SK-N-SH (cell line): ENCODE data around the gene FAM131C. TPM values are rescaled to one million over a fixed set of nuclear protein-coding genes. Genes with fewer than 3 reads are reported as not detected.

Experiments
- CTCF ChIA-PET: fragments of 300-600, 350-600 bp; formaldehyde crosslinking; extraction: SDS; loops from one replicate; lab custom pipeline; 2021; lab: Yijun Ruan, JAX
- POLR2A ChIA-PET: fragments of 350-600 bp; sonication (Branson Sonifier 250); formaldehyde crosslinking; extraction: SDS; loops from one replicate; lab custom pipeline; 2020; ENCODE audit warnings: antibody characterized with exemption, inconsistent platforms; lab: Yijun Ruan, JAX
- DNase-seq: peaks from one replicate; pipeline ENCODE4 v3.0.0; 2012
- H2AFZ ChIP-seq: fragments of 200-600 bp; sonication (generic); 2 replicates; pipeline ENCODE4 v1.8.1; 2016; ENCODE audit warnings: antibody characterized with exemption, mild to moderate bottlenecking, low read depth
- H3F3A ChIP-seq: fragments of 200-600 bp; sonication (generic); replicated peaks from 2 replicates; pipeline ENCODE3; 2016; ENCODE audit warnings: antibody characterized with exemption, mild to moderate bottlenecking; ENCODE audit not compliant: insufficient read depth
- H3K27ac ChIP-seq, 2 experiments: fragments of 200-500 bp in 1 of 2; fragments of 200-600 bp in 1 of 2; sonication (Bioruptor generic) in 1 of 2; sonication (generic), shearing (Covaris generic) in 1 of 2; 2 replicates each; pipeline versions ENCODE4 v1.5.1 to v1.6.1; 2014 to 2016; ENCODE audit warnings: low read depth in 2 of 2, inconsistent platforms in 1 of 2, low read length in 1 of 2, mild to moderate bottlenecking in 1 of 2, mixed read lengths in 1 of 2
- H3K27me3 ChIP-seq: fragments of 200-600 bp; sonication (generic), shearing (Covaris generic); 2 replicates; pipeline ENCODE4 v1.6.1; 2016; ENCODE audit warnings: mixed run types; ENCODE audit not compliant: insufficient read depth
- H3K36me3 ChIP-seq, 2 experiments: fragments of 200-500 bp in 1 of 2; fragments of 200-600 bp in 1 of 2; sonication (Bioruptor generic) in 1 of 2; sonication (generic) in 1 of 2; replicated peaks in 1 of 2; 2 replicates each; pipeline versions ENCODE3 to v1.5.1; 2014 to 2016; ENCODE audit warnings: low read length in 1 of 2, mild to moderate bottlenecking in 1 of 2; ENCODE audit not compliant: insufficient read depth in 2 of 2, control insufficient read depth in 1 of 2
- H3K4me1 ChIP-seq, 2 experiments: fragments of 200-500 bp in 1 of 2; fragments of 200-600 bp in 1 of 2; sonication (Bioruptor generic) in 1 of 2; sonication (generic), shearing (Covaris generic) in 1 of 2; 2 replicates each; pipeline versions ENCODE4 v1.5.1 to v1.6.1; 2014 to 2016; ENCODE audit warnings: low read depth in 1 of 2, low read length in 1 of 2, mixed run types in 1 of 2; ENCODE audit not compliant: insufficient read depth in 2 of 2, control insufficient read depth in 1 of 2
- H3K4me2 ChIP-seq: fragments of 200-600 bp; sonication (generic), shearing (Covaris generic); 2 replicates; pipeline ENCODE4 v1.6.1; 2017; ENCODE audit warnings: mixed run types
- H3K4me3 ChIP-seq, 2 experiments: fragments of 200-500 bp in 1 of 2; fragments of 200-600 bp in 1 of 2; sonication (Bioruptor generic) in 1 of 2; sonication (generic), shearing (Covaris generic) in 1 of 2; 2 replicates each; pipeline versions ENCODE4 v1.5.1 to v1.8.1; 2014 to 2016; ENCODE audit warnings: low read depth in 2 of 2, inconsistent platforms in 1 of 2, low read length in 1 of 2, mild to moderate bottlenecking in 1 of 2, mixed read lengths in 1 of 2, moderate library complexity in 1 of 2
- H3K79me2 ChIP-seq: fragments of 200-600 bp; sonication (generic); 2 replicates; pipeline ENCODE4 v1.8.1; 2017; ENCODE audit warnings: mild to moderate bottlenecking; ENCODE audit not compliant: insufficient read depth
- H3K9ac ChIP-seq: fragments of 200-600 bp; sonication (generic); 2 replicates; pipeline ENCODE4 v1.6.1; 2017; ENCODE audit warnings: mixed run types
- H3K9me2 ChIP-seq: fragments of 200-600 bp; sonication (generic); 2 replicates; pipeline ENCODE4 v1.6.1; 2017; ENCODE audit warnings: mixed run types
- H3K9me3 ChIP-seq: fragments of 200-600 bp; sonication (generic); 2 replicates; pipeline ENCODE4 v1.6.1; 2017; ENCODE audit warnings: mixed run types, mild to moderate bottlenecking, moderate library complexity
- H4K20me1 ChIP-seq: fragments of 200-600 bp; sonication (generic); 2 replicates; pipeline ENCODE4 v1.6.1; 2017; ENCODE audit warnings: mild to moderate bottlenecking, mixed run types; ENCODE audit not compliant: insufficient read depth
- CHD2 ChIP-seq: fragments of 150-350 bp; IDR thresholded peaks from 2 replicates; pipeline ENCODE4 v1.6.1; 2018; ENCODE audit warnings: low read length; ENCODE audit not compliant: partially characterized antibody
- EZH2phosphoT487 ChIP-seq: fragments of 200-600 bp; sonication (generic); IDR thresholded peaks from 2 replicates; pipeline ENCODE4 v1.6.1; 2017; ENCODE audit warnings: low read depth, mixed run types, mild to moderate bottlenecking, antibody characterized with exemption, moderate library complexity, borderline replicate concordance
- FOSL2 ChIP-seq: IDR thresholded peaks from 2 replicates; pipeline ENCODE4 v1.4.0; 2012; ENCODE audit warnings: low read depth, mild to moderate bottlenecking, moderate library complexity, borderline replicate concordance
- FOXM1 ChIP-seq: IDR thresholded peaks from 2 replicates; pipeline ENCODE4 v1.4.0; 2012; ENCODE audit warnings: low read depth, mild to moderate bottlenecking
- GABPA ChIP-seq: IDR thresholded peaks from 2 replicates; pipeline ENCODE4 v1.4.0; 2012; ENCODE audit warnings: low read depth, mild to moderate bottlenecking
- GATA2 ChIP-seq: sonication (generic); formaldehyde crosslinking; IDR thresholded peaks from 2 replicates; pipeline ENCODE4 v1.5.0; 2020; ENCODE audit warnings: mild to moderate bottlenecking, missing genetic modification reagents
- MEF2A ChIP-seq: IDR thresholded peaks from 2 replicates; pipeline ENCODE4 v1.4.0; 2012; ENCODE audit warnings: low read depth, borderline replicate concordance
- MXI1 ChIP-seq: IDR thresholded peaks from 2 replicates; pipeline ENCODE4 v1.6.1; 2012; ENCODE audit warnings: mild to moderate bottlenecking, low read depth, low read length, improper control_type of control experiment
- NFIC ChIP-seq: IDR thresholded peaks from 2 replicates; pipeline ENCODE4 v1.4.0; 2012; ENCODE audit warnings: borderline replicate concordance
- RCOR1 ChIP-seq: fragments of 150-350 bp; IDR thresholded peaks from 2 replicates; pipeline ENCODE4 v1.6.1; 2017; ENCODE audit warnings: antibody characterized with exemption, low read length
- SMC3 ChIP-seq: IDR thresholded peaks from 2 replicates; pipeline ENCODE4 v1.6.1; 2012; ENCODE audit warnings: low read depth, low read length, improper control_type of control experiment
- TAF1 ChIP-seq: IDR thresholded peaks from 2 replicates; pipeline ENCODE4 v1.6.1; 2012; ENCODE audit warnings: low read depth, mild to moderate bottlenecking, low read length, moderate library complexity, borderline replicate concordance
- TCF12 ChIP-seq: IDR thresholded peaks from 2 replicates; pipeline ENCODE4 v1.4.0; 2012
- TEAD4 ChIP-seq: IDR thresholded peaks from 2 replicates; pipeline ENCODE4 v1.4.0; 2012; ENCODE audit warnings: mild to moderate bottlenecking, borderline replicate concordance; ENCODE audit not compliant: insufficient read depth
- WGBS: methylation state at CpG from one replicate; pipeline ENCODE4 v1.1.6; 2017; ENCODE audit warnings: low lambda C conversion rate; 5-methylcytosine and 5-hydroxymethylcytosine counted together
- polyA plus RNA-seq, 3 experiments: library from polyadenylated mRNA; depleted of rRNA; stranded (reverse); fragments of >200 nt; gene quantifications; 2 replicates each; pipeline ENCODE4 v1.2.3, GENCODE V29; 2012
- TF ChIP-seq, protein P1 (sequence below): IDR thresholded peaks from 2 replicates; pipeline ENCODE4 v1.4.0; 2012; ENCODE audit warnings: low read depth, borderline replicate concordance
- TF ChIP-seq, protein P2 (sequence below): IDR thresholded peaks from 2 replicates; pipeline ENCODE4; 2012
- TF ChIP-seq, protein P3 (sequence below): IDR thresholded peaks from 2 replicates; pipeline ENCODE4 v1.4.0; 2012; ENCODE audit warnings: low read depth
- TF ChIP-seq, protein P4 (sequence below): fragments of 150-350 bp; IDR thresholded peaks from 2 replicates; pipeline ENCODE4 v1.6.1; 2016; ENCODE audit warnings: mild to moderate bottlenecking, low read depth, low read length

FAM131C gene
- polyA plus RNA-seq, 1 of the 3 experiments (the other 2 are of a cell fraction), result 1.6 TPM

DNA sequence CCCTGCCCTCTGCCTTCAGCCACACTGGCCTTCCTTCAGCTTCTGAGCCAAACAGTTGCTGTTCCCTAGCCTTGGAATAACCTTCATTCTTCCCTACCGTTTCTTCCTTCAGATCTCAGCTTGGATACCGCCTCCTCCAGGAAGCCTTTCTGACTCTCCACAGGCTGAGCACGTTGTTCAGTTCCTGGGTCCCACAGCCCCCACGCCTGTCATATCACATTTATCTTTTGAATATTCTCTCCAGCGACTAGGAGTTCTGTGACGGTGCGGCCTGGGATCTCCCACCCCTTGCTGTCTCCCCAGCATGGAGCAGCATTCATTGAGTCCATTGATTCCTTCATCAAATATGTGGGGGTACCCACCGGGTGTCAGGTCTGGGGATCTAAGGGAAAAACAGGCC is 43.2 kb upstream of the FAM131C start:
- 92% methylated on average over 8 of the region's 8 CpGs for WGBS
- CTCF ChIA-PET, result interaction anchor here (1.2 to 2.0 kb wide), 2 partner anchors 34 to 44 kb away, joined by 4 to 6 read pairs; partner anchors contain the start of gene FAM131C

DNA sequence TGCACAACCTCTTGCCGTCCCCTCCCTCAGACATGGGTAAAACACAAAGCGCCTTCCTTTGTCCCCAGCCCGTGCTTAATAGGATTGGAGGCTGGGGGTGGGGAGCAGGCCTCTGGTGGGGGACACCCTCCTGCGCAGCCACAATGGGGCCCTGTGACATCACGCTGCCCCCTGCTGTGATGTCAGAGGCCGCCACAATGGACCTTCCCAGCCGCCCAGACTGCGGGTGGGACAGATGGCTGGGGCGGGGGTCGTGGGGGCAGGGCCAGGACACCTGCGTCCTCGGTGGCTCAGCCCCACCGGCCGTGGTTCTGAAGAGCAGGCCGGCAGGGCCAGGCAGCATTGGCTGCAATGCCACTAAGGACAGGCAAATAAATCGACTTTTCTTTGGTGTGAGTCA is 42.6 kb upstream of the FAM131C start:
- Histone ChIP-seq H2AFZ (no peak overlapping the region), H3K9ac (no peak overlapping the region), H3K9me3 (no peaks in the 10 kb centered on the region), H3K27me3 (no peaks in the 10 kb centered on the region), H3K4me3 (no peak overlapping the region), H3K4me1 (peaks cover 17 to 24% of the 10 kb centered on the region in 2 experiments; a peak in 3 of 4 replicates), H3F3A (peaks cover 13% of the 10 kb centered on the region), H3K4me2 (no peak overlapping the region), H3K27ac (no peak overlapping the region), H4K20me1 (no peaks in the 10 kb centered on the region), H3K79me2 (no peaks in the 10 kb centered on the region), H3K36me3 (no peaks in the 10 kb centered on the region), H3K9me2 (no peaks in the 10 kb centered on the region)
- CTCF ChIA-PET, result interaction anchor here (2.0 kb wide), 1 partner anchor 34 kb away, joined by 6 read pairs; no protein-coding TSS in a partner anchor
- POLR2A ChIA-PET, result no interaction called here
- WGBS, result 91% methylated on average over 15 of the region's 16 CpGs
- TF ChIP-seq, protein P1, sequence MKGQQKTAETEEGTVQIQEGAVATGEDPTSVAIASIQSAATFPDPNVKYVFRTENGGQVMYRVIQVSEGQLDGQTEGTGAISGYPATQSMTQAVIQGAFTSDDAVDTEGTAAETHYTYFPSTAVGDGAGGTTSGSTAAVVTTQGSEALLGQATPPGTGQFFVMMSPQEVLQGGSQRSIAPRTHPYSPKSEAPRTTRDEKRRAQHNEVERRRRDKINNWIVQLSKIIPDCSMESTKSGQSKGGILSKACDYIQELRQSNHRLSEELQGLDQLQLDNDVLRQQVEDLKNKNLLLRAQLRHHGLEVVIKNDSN, result no peak
- TF ChIP-seq CHD2 (no peak), RCOR1 (no peak), FOSL2 (no peak)
- DNase-seq, result no peak

More for the DNA sequence above, 43.2 kb upstream of the FAM131C start:
- TF ChIP-seq MEF2A (no peak), TCF12 (no peak), GATA2 (CRISPR knock-in tag) (no peak), MXI1 (no peak), RCOR1 (no peak), FOXM1 (no peak), GABPA (no peak), CHD2 (no peak), NFIC (no peak), EZH2phosphoT487 (no peak), TEAD4 (no peak), SMC3 (no peak), TAF1 (no peak)
- TF ChIP-seq, protein P2, sequence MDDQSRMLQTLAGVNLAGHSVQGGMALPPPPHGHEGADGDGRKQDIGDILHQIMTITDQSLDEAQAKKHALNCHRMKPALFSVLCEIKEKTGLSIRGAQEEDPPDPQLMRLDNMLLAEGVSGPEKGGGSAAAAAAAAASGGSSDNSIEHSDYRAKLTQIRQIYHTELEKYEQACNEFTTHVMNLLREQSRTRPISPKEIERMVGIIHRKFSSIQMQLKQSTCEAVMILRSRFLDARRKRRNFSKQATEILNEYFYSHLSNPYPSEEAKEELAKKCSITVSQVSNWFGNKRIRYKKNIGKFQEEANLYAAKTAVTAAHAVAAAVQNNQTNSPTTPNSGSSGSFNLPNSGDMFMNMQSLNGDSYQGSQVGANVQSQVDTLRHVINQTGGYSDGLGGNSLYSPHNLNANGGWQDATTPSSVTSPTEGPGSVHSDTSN, result no peak
- TF ChIP-seq, protein P3, sequence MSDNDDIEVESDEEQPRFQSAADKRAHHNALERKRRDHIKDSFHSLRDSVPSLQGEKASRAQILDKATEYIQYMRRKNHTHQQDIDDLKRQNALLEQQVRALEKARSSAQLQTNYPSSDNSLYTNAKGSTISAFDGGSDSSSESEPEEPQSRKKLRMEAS, result no peak
- TF ChIP-seq, protein P1, result no peak
- TF ChIP-seq, protein P4, sequence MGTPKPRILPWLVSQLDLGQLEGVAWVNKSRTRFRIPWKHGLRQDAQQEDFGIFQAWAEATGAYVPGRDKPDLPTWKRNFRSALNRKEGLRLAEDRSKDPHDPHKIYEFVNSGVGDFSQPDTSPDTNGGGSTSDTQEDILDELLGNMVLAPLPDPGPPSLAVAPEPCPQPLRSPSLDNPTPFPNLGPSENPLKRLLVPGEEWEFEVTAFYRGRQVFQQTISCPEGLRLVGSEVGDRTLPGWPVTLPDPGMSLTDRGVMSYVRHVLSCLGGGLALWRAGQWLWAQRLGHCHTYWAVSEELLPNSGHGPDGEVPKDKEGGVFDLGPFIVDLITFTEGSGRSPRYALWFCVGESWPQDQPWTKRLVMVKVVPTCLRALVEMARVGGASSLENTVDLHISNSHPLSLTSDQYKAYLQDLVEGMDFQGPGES, result no peak
- H3K4me2 ChIP-seq, result no peak overlapping the region
- H2AFZ ChIP-seq, result no peak overlapping the region
- no peak overlapping the region for H3K27ac ChIP-seq
- H3K9me2 ChIP-seq, result no peaks in the 10 kb centered on the region
- no peaks in the 10 kb centered on the region for H3K9me3 ChIP-seq
- no peaks in the 10 kb centered on the region for H3K79me2 ChIP-seq
- peaks cover 19% of the 10 kb centered on the region for H3F3A ChIP-seq
- no peak for DNase-seq
- POLR2A ChIA-PET, result no interaction called here
- no peak overlapping the region for H3K4me3 ChIP-seq
- H3K27me3 ChIP-seq, result no peaks in the 10 kb centered on the region
- H3K4me1 ChIP-seq, result peaks cover 17 to 19% of the 10 kb centered on the region in 2 experiments; a peak in 3 of 4 replicates
- H3K9ac ChIP-seq, result no peak overlapping the region
- no peaks in the 10 kb centered on the region for H4K20me1 ChIP-seq
- H3K36me3 ChIP-seq, result no peaks in the 10 kb centered on the region
